ENCODE data around the gene DNAL1.

DNA sequence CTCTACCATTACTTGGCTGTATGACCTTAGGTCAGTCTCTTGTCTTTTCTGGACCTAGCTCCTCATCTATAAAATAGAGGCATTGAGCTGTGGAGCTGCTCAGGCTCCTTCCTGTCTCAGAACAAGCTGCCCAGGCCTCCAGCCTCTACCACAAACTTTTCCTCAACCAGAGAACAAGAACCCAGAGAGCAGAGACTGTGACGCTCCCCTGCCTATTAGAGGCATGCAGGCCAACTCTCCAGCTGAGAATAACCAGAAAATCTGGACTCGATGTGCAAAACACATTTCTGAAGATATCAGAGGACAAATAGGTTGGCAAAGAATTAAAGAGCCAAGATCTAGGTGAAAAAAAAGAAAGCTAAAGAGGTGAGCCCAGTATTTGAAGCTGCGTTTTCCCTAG, 87.2 kb downstream of the DNAL1 start:
- TF ChIP-seq EP300 (IDR thresholded peaks at IDR 0.05; ENCODE audit: low read length) (no peak), SMAD3 (CRISPR knock-in tag; conservative IDR thresholded peaks at IDR 0.05) (no peak), ZNF57 (CRISPR knock-in tag; IDR thresholded peaks at IDR 0.05) (no peak), PTTG1 (tag; IDR thresholded peaks at IDR 0.05; ENCODE audit: low read depth) (no peak), SREBF2 (CRISPR knock-in tag; IDR thresholded peaks at IDR 0.05) (no peak), NCOA2 (IDR thresholded peaks at IDR 0.05; ENCODE audit: partially characterized antibody in 2 of 2) (no peak), MECOM (CRISPR knock-in tag; IDR thresholded peaks at IDR 0.05) (no peak), FOXJ3 (CRISPR knock-in tag; IDR thresholded peaks at IDR 0.05) (no peak)
- TF ChIP-seq, protein P1, sequence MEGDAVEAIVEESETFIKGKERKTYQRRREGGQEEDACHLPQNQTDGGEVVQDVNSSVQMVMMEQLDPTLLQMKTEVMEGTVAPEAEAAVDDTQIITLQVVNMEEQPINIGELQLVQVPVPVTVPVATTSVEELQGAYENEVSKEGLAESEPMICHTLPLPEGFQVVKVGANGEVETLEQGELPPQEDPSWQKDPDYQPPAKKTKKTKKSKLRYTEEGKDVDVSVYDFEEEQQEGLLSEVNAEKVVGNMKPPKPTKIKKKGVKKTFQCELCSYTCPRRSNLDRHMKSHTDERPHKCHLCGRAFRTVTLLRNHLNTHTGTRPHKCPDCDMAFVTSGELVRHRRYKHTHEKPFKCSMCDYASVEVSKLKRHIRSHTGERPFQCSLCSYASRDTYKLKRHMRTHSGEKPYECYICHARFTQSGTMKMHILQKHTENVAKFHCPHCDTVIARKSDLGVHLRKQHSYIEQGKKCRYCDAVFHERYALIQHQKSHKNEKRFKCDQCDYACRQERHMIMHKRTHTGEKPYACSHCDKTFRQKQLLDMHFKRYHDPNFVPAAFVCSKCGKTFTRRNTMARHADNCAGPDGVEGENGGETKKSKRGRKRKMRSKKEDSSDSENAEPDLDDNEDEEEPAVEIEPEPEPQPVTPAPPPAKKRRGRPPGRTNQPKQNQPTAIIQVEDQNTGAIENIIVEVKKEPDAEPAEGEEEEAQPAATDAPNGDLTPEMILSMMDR (IDR thresholded peaks at IDR 0.05 in 2 of 3, conservative IDR thresholded peaks at IDR 0.05 in 1 of 3; ENCODE audit: insufficient read depth in 2 of 3, low read depth in 1 of 3, low read length in 3 of 3), result no peak
- TF ChIP-seq, protein P2, sequence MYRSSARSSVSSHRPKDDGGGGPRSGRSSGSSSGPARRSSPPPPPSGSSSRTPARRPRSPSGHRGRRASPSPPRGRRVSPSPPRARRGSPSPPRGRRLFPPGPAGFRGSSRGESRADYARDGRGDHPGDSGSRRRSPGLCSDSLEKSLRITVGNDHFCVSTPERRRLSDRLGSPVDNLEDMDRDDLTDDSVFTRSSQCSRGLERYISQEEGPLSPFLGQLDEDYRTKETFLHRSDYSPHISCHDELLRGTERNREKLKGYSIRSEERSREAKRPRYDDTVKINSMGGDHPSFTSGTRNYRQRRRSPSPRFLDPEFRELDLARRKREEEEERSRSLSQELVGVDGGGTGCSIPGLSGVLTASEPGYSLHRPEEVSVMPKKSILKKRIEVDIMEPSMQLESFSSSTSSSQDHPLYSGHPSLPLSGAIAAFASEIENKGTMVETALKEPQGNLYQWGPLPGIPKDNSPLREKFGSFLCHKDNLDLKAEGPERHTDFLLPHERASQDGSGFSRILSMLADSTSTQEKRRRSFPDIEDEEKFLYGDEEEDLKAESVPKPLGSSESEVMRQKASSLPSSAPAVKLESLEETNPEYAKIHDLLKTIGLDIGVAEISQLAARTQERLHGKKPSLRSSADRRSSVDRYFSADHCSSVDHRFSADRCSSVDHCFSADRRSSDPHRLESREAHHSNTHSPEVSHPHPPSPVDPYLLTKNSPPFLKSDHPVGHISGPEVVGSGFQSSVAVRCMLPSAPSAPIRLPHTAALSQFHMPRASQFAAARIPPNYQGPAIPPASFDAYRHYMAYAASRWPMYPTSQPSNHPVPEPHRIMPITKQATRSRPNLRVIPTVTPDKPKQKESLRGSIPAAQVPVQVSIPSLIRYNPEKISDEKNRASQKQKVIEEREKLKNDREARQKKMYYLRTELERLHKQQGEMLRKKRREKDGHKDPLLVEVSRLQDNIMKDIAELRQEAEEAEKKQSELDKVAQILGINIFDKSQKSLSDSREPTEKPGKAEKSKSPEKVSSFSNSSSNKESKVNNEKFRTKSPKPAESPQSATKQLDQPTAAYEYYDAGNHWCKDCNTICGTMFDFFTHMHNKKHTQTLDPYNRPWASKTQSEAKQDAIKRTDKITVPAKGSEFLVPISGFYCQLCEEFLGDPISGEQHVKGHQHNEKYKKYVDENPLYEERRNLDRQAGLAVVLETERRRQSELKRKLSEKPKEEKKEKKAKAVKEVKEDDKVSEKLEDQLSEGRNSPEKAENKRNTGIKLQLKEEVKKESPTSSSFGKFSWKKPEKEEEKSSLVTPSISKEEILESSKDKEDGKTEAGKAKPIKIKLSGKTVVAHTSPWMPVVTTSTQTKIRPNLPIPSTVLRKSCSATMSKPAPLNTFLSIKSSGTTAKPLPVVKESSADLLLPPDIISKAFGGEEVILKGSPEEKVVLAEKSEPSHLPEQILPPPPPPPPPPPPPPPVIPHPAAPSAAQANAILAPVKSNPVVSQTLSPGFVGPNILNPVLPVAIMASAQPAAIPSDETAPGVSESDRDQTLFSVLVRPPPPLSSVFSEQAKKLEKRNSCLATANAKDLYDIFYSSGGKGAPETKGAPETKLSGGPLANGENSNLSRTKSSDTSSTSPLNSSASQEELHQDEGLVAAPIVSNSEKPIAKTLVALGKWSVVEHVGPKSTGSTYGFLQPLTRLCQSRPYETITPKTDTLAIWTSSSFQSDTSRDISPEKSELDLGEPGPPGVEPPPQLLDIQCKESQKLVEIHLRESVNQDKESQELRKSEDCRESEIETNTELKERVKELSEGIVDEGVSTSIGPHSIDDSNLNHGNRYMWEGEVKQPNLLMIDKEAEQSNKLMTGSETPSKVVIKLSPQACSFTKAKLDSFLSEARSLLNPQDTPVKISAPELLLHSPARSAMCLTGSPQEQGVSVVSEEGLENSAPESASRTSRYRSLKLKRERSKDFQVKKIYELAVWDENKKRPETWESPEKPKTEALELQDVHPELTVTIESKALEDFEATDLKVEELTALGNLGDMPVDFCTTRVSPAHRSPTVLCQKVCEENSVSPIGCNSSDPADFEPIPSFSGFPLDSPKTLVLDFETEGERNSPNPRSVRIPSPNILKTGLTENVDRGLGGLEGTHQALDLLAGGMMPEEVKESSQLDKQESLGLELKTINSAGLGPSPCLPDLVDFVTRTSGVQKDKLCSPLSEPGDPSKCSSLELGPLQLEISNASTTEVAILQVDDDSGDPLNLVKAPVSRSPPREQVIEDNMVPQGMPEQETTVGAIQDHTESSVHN (IDR thresholded peaks at IDR 0.05; ENCODE audit: borderline replicate concordance in 1 of 2, low read depth in 1 of 2), result no peak
- TF ChIP-seq, protein P3, sequence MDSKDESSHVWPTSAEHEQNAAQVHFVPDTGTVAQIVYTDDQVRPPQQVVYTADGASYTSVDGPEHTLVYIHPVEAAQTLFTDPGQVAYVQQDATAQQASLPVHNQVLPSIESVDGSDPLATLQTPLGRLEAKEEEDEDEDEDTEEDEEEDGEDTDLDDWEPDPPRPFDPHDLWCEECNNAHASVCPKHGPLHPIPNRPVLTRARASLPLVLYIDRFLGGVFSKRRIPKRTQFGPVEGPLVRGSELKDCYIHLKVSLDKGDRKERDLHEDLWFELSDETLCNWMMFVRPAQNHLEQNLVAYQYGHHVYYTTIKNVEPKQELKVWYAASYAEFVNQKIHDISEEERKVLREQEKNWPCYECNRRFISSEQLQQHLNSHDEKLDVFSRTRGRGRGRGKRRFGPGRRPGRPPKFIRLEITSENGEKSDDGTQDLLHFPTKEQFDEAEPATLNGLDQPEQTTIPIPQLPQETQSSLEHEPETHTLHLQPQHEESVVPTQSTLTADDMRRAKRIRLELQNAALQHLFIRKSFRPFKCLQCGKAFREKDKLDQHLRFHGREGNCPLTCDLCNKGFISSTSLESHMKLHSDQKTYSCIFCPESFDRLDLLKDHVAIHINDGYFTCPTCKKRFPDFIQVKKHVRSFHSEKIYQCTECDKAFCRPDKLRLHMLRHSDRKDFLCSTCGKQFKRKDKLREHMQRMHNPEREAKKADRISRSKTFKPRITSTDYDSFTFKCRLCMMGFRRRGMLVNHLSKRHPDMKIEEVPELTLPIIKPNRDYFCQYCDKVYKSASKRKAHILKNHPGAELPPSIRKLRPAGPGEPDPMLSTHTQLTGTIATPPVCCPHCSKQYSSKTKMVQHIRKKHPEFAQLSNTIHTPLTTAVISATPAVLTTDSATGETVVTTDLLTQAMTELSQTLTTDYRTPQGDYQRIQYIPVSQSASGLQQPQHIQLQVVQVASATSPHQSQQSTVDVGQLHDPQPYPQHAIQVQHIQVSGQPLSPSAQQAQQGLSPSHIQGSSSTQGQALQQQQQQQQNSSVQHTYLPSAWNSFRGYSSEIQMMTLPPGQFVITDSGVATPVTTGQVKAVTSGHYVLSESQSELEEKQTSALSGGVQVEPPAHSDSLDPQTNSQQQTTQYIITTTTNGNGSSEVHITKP (IDR thresholded peaks at IDR 0.05; ENCODE audit: partially characterized antibody), result no peak

Measured in K562 (cell line).